Ishikawa (cell line): ENCODE results near the gene TRPM1.

Source experiments
- CEBPB ChIP-seq: IDR thresholded peaks from 2 replicates; pipeline ENCODE4 v1.6.1; 2012
- CREB1 ChIP-seq: IDR thresholded peaks from 2 replicates; pipeline ENCODE4 v1.6.1; 2012; ENCODE audit warnings: low read depth
- EGR1 ChIP-seq: IDR thresholded peaks from 2 replicates; pipeline ENCODE4 v1.6.1; 2012
- EP300 ChIP-seq: IDR thresholded peaks from 2 replicates; pipeline ENCODE4 v1.6.1; 2012; ENCODE audit warnings: borderline replicate concordance
- FOXM1 ChIP-seq: IDR thresholded peaks from 2 replicates; pipeline ENCODE4 v1.6.1; 2012; ENCODE audit warnings: low read depth, borderline replicate concordance
- NFIC ChIP-seq: IDR thresholded peaks from 2 replicates; pipeline ENCODE4 v1.6.1; 2012
- RAD21 ChIP-seq: IDR thresholded peaks from 2 replicates; pipeline ENCODE4 v1.6.1; 2012; ENCODE audit warnings: low read depth
- TAF1 ChIP-seq: IDR thresholded peaks from 2 replicates; pipeline ENCODE4 v1.6.1; 2012; ENCODE audit warnings: low read depth, mild to moderate bottlenecking
- TCF12 ChIP-seq: IDR thresholded peaks from 2 replicates; pipeline ENCODE4 v1.6.1; 2012; ENCODE audit warnings: low read depth
- TEAD4 ChIP-seq: IDR thresholded peaks from 2 replicates; pipeline ENCODE4 v1.6.1; 2012
- YY1 ChIP-seq: IDR thresholded peaks from 2 replicates; pipeline ENCODE4 v1.6.1; 2012; ENCODE audit warnings: low read depth
- TF ChIP-seq, protein P1 (sequence below): IDR thresholded peaks from 2 replicates; pipeline ENCODE4 v1.6.1; 2012; ENCODE audit warnings: low read depth, mild to moderate bottlenecking
- TF ChIP-seq, protein P2 (sequence below): IDR thresholded peaks from 2 replicates; pipeline ENCODE4 v1.6.1; 2012
- TF ChIP-seq, protein P3 (sequence below): IDR thresholded peaks from 2 replicates; pipeline ENCODE4 v1.6.1; 2012

- TF ChIP-seq TAF1 = no peak
- TF ChIP-seq, protein P1, sequence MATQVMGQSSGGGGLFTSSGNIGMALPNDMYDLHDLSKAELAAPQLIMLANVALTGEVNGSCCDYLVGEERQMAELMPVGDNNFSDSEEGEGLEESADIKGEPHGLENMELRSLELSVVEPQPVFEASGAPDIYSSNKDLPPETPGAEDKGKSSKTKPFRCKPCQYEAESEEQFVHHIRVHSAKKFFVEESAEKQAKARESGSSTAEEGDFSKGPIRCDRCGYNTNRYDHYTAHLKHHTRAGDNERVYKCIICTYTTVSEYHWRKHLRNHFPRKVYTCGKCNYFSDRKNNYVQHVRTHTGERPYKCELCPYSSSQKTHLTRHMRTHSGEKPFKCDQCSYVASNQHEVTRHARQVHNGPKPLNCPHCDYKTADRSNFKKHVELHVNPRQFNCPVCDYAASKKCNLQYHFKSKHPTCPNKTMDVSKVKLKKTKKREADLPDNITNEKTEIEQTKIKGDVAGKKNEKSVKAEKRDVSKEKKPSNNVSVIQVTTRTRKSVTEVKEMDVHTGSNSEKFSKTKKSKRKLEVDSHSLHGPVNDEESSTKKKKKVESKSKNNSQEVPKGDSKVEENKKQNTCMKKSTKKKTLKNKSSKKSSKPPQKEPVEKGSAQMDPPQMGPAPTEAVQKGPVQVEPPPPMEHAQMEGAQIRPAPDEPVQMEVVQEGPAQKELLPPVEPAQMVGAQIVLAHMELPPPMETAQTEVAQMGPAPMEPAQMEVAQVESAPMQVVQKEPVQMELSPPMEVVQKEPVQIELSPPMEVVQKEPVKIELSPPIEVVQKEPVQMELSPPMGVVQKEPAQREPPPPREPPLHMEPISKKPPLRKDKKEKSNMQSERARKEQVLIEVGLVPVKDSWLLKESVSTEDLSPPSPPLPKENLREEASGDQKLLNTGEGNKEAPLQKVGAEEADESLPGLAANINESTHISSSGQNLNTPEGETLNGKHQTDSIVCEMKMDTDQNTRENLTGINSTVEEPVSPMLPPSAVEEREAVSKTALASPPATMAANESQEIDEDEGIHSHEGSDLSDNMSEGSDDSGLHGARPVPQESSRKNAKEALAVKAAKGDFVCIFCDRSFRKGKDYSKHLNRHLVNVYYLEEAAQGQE = no peak
- no peak for TF ChIP-seq RAD21
- TF ChIP-seq TCF12 = no peak
- TF ChIP-seq EGR1 = no peak
- TF ChIP-seq, protein P2, sequence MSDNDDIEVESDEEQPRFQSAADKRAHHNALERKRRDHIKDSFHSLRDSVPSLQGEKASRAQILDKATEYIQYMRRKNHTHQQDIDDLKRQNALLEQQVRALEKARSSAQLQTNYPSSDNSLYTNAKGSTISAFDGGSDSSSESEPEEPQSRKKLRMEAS = no peak
- no peak for TF ChIP-seq NFIC
- TF ChIP-seq EP300 = no peak
- no peak for TF ChIP-seq TEAD4
- TF ChIP-seq YY1 = no peak
- TF ChIP-seq CEBPB = no peak
- TF ChIP-seq CREB1 = no peak
- TF ChIP-seq, protein P3, sequence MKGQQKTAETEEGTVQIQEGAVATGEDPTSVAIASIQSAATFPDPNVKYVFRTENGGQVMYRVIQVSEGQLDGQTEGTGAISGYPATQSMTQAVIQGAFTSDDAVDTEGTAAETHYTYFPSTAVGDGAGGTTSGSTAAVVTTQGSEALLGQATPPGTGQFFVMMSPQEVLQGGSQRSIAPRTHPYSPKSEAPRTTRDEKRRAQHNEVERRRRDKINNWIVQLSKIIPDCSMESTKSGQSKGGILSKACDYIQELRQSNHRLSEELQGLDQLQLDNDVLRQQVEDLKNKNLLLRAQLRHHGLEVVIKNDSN = no peak
- no peak for TF ChIP-seq FOXM1
Observed at GRCh38 chr15:31062310-31062847, 39.1 kb downstream of the TRPM1 start.
